ENCODE data around the gene BORCS5.

DNA sequence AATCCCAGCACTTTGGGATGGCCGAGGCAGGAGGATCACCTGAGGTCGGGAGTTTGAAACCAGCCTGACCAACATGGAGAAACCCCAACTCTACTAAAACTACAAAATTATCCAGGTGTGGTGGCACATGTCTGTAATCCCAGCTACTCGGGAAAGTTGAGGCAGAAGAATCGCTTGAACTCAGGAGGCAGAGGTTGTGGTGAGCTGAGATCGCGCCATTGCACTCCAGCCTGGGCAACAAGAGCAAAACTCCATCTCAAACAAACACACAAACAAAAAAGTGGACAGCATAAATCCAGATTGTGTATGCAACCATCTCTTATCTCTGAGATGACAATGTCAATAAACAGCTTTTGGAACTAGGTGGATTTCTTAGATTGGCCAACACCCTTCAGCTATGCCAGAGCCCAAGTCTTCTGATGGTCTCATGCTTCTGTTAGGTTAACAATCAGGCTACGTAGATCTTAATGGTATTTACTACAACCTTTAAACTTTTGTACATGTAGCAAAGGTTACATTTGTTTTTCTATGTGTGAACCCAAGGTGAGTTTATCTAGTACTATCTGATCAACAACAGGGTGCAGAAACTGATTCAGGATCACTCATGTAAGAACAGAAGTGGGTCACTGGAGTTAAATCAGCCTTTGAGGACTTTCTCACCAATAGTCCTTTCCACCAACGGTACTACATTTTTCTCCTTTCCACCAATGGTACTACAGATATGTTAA is 132.1 kb downstream of the BORCS5 start:
- TF ChIP-seq EZH2 (IDR thresholded peaks at IDR 0.05; ENCODE audit: insufficient read depth, poor library complexity, severe bottlenecking) (no peak), EZH2phosphoT487 (IDR thresholded peaks at IDR 0.05; ENCODE audit: insufficient read depth, low read depth) (no peak)

All from GM23248 (cell line).